Body of pancreas (tissue), 4 donors: Measurements from ENCODE around the gene OR1N2. TPM values are rescaled to one million over a fixed set of nuclear protein-coding genes. Genes with fewer than 3 reads are reported as not detected.
"Not testable (repeated sequence)": the region's sequence is repeated elsewhere in the genome, so short reads cannot be mapped to it uniquely, and the experiment has no call there.

Experiments
- ATAC-seq: fragments of 150-250 bp; one replicate; pipeline ENCODE4 v1.9.1; 2016
- DNase-seq, 4 donors: peaks; one replicate each; pipeline ENCODE4 v3.0.0-alpha.2; 2019
- H3K27ac ChIP-seq, 4 donors: fragments of 200-600 bp; sonication (generic); 1 replicate in 3 of 4; 2 replicates in 1 of 4; pipeline versions ENCODE4 v1.5.1 to v1.6.1; 2016 to 2019; ENCODE audit warnings: mild to moderate bottlenecking in 1 of 4, mixed read lengths in 1 of 4, moderate library complexity in 1 of 4
- H3K27me3 ChIP-seq, 2 donors: fragments of 200-600 bp; sonication (generic); one replicate each; pipeline ENCODE4 v1.6.0; 2016; ENCODE audit warnings: mild to moderate bottlenecking in 1 of 2
- H3K36me3 ChIP-seq, 2 donors: fragments of 200-600 bp; sonication (generic); replicated peaks in 1 of 2; 2 replicates each; pipeline ENCODE4 v1.5.1; 2016; ENCODE audit warnings: low read depth in 2 of 2; ENCODE audit not compliant: insufficient read depth in 1 of 2
- H3K4me1 ChIP-seq: fragments of 200-600 bp; sonication (generic); one replicate; pipeline ENCODE4 v1.6.0; 2016
- H3K4me3 ChIP-seq, 2 donors: fragments of 200-600 bp; sonication (generic); 1 replicate in 1 of 2; 2 replicates in 1 of 2; pipeline ENCODE4 v1.5.1; 2016 to 2019
- H3K9me3 ChIP-seq, 3 donors: fragments of 200-600 bp; sonication (generic); 1 replicate in 2 of 3; 2 replicates in 1 of 3; pipeline ENCODE4 v1.5.1; 2016
- CTCF ChIP-seq, 7 experiments: fragments of 450-650 bp in 4 of 7; fragments of 200-600 bp in 3 of 7; sonication (generic) in 3 of 7; IDR thresholded peaks; one replicate each; pipeline ENCODE4 v1.5.1; 2016 to 2019; ENCODE audit warnings: antibody characterized with exemption in 7 of 7
- POLR2A ChIP-seq, 3 donors: fragments of 450-650 bp; IDR thresholded peaks; one replicate each; pipeline ENCODE4 v1.6.1; 2016; ENCODE audit warnings: antibody characterized with exemption in 3 of 3, mild to moderate bottlenecking in 2 of 3
- WGBS, 2 donors: methylation state at CpG; one replicate each; pipeline ENCODE4 v1.1.5; 2017; 5-methylcytosine and 5-hydroxymethylcytosine counted together
- intact Hi-C: fragments of 100-400 bp; cut with DNase I; formaldehyde crosslinking; loops from one replicate; pipeline ENCODE4 v1.15.1; 2023
- total RNA-seq, 2 donors: library from RNA; depleted of rRNA; stranded (reverse); fragments of >200 nt; gene quantifications; one replicate each; pipeline ENCODE4 v1.1.0, GENCODE V29; 2016

Gene OR1N2
- total RNA-seq, 2 donors from 2014 or later, result not detected

- Histone ChIP-seq H3K4me1 (no peaks in the 10 kb centered on the region), H3K4me3 (no peak overlapping the region), H3K36me3 (no peaks in the 10 kb centered on the region), H3K27ac (no peak overlapping the region), H3K9me3 (no peaks in the 10 kb centered on the region), H3K27me3 (no peaks in the 10 kb centered on the region)
- 36 to 49% methylated on average over 7 to 8 of the region's 9 CpGs for WGBS, 2 donors
- DNase-seq, result no peak
- TF ChIP-seq CTCF (IDR thresholded peaks at IDR 0.05), result no peak
- no peak for TF ChIP-seq POLR2A (IDR thresholded peaks at IDR 0.05)
- ATAC-seq, result no peak
- intact Hi-C loops, result no loop called here
Measured at GRCh38 chr9:122562134-122562760, 9.3 kb downstream of the OR1N2 start.

GRCh38 chr9:122567901-122568300 is 15.0 kb downstream of the OR1N2 start:
- no peak for TF ChIP-seq CTCF (IDR thresholded peaks at IDR 0.05)
- TF ChIP-seq POLR2A (IDR thresholded peaks at IDR 0.05), result no peak
- intact Hi-C loops, result no loop called here
- 83 to 85% methylated on average over 4 of the region's 4 CpGs for WGBS, 2 donors
- no peaks in the 10 kb centered on the region for H3K4me1 ChIP-seq
- no peaks in the 10 kb centered on the region for H3K9me3 ChIP-seq
- no peaks in the 10 kb centered on the region for H3K27me3 ChIP-seq
- no peak overlapping the region for H3K27ac ChIP-seq
- ATAC-seq (no peak), DNase-seq (no peak)
- no peaks in the 10 kb centered on the region for H3K36me3 ChIP-seq
- H3K4me3 ChIP-seq, result no peak overlapping the region

- ATAC-seq (no peak), DNase-seq (no peak)
- intact Hi-C loops, result no loop called here
- peaks cover 0 to 3% of the 10 kb centered on the region in 2 donors for H3K27me3 ChIP-seq
- TF ChIP-seq POLR2A (IDR thresholded peaks at IDR 0.05) (no peak), CTCF (IDR thresholded peaks at IDR 0.05) (no peak)
- no peaks in the 10 kb centered on the region for H3K36me3 ChIP-seq
- no peaks in the 10 kb centered on the region for H3K9me3 ChIP-seq
- 55 to 61% methylated on average over 2 of the region's 2 CpGs for WGBS, 2 donors
- H3K27ac ChIP-seq, result no peak overlapping the region
- no peaks in the 10 kb centered on the region for H3K4me1 ChIP-seq
- no peak overlapping the region for H3K4me3 ChIP-seq
Measured at GRCh38 chr9:122572456-122572855, 19.5 kb downstream of the OR1N2 start.

- Histone ChIP-seq H3K9me3 (no peaks in the 10 kb centered on the region), H3K27me3 (peaks cover 0 to 3% of the 10 kb centered on the region in 2 donors), H3K27ac (no peak overlapping the region), H3K4me3 (no peak overlapping the region), H3K36me3 (no peaks in the 10 kb centered on the region), H3K4me1 (no peaks in the 10 kb centered on the region)
- ATAC-seq (no peak), DNase-seq (no peak)
- intact Hi-C loops, result no loop called here
- 61 to 71% methylated on average over 5 of the region's 5 CpGs for WGBS, 2 donors
- no peak for TF ChIP-seq POLR2A (IDR thresholded peaks at IDR 0.05)
- TF ChIP-seq CTCF (IDR thresholded peaks at IDR 0.05), result no peak
Measured at GRCh38 chr9:122579874-122580273, 27.0 kb downstream of the OR1N2 start.

- ATAC-seq (no peak), DNase-seq (no peak)
- Histone ChIP-seq H3K27me3 (peaks cover 0 to 3% of the 10 kb centered on the region in 2 donors), H3K4me1 (no peaks in the 10 kb centered on the region), H3K36me3 (no peaks in the 10 kb centered on the region), H3K4me3 (no peak overlapping the region), H3K9me3 (no peaks in the 10 kb centered on the region), H3K27ac (no peak overlapping the region)
- no peak for TF ChIP-seq POLR2A (IDR thresholded peaks at IDR 0.05)
- TF ChIP-seq CTCF (IDR thresholded peaks at IDR 0.05), result no peak
- intact Hi-C loops, result no loop called here
- 80 to 82% methylated on average over 3 of the region's 3 CpGs for WGBS, 2 donors
Measured at GRCh38 chr9:122580360-122580759, 27.4 kb downstream of the OR1N2 start.

GRCh38 chr9:122583284-122583683 is 30.4 kb downstream of the OR1N2 start, which contains the start of gene OR1L8:
OR1L8 (minus strand) TSS chr9:122583384; CDS start chr9:122568477, 14,907 bp downstream.
- H3K4me3 ChIP-seq, H3K4me1 ChIP-seq, H3K27ac ChIP-seq, H3K27me3 ChIP-seq, DNase-seq, H3K9me3 ChIP-seq, intact Hi-C loops, ATAC-seq, H3K36me3 ChIP-seq: not testable (repeated sequence)
- WGBS, 2 donors, result 77 to 83% methylated on average over 8 of the region's 8 CpGs
